Keratinocyte (primary cell): ENCODE measurements around the gene KCNH1. TPM values are rescaled to one million over a fixed set of nuclear protein-coding genes. Genes with fewer than 3 reads are reported as not detected.

ENCODE experiments used
- DNase-seq: peaks from one replicate; pipeline ENCODE4 v3.0.0-alpha.2; 2011; ENCODE audit warnings: low read depth, missing footprints, low spot score
- FAIRE-seq: peaks from 2 replicates; lab custom pipeline; 2011; peaks lifted over from hg19 to GRCh38; lab: Jason Lieb, UNC
- H2AFZ ChIP-seq: 2 replicates; pipeline ENCODE4 v1.6.0; 2012; ENCODE audit warnings: low read length, control low read depth, inconsistent platforms; ENCODE audit not compliant: control insufficient read depth
- H3K27ac ChIP-seq: 2 replicates; pipeline ENCODE4 v1.5.1; 2011; ENCODE audit warnings: low read length; ENCODE audit not compliant: control insufficient read depth, insufficient read depth
- H3K27me3 ChIP-seq: 3 replicates; pipeline ENCODE4 v1.6.0; 2011; ENCODE audit warnings: low read length; ENCODE audit not compliant: control insufficient read depth, insufficient read depth; ENCODE audit errors: extremely low read depth
- H3K36me3 ChIP-seq, 2 experiments: 2 replicates in 1 of 2; 3 replicates in 1 of 2; pipeline ENCODE4 v1.5.1; 2011; ENCODE audit warnings: low read length in 2 of 2, mild to moderate bottlenecking in 1 of 2; ENCODE audit not compliant: control insufficient read depth in 2 of 2, insufficient read depth in 2 of 2; ENCODE audit errors: extremely low read depth in 1 of 2
- H3K4me1 ChIP-seq: 3 replicates; pipeline ENCODE4 v1.5.1; 2011; ENCODE audit warnings: low read length; ENCODE audit not compliant: control insufficient read depth, insufficient read depth; ENCODE audit errors: extremely low read depth
- H3K4me2 ChIP-seq: 3 replicates; pipeline ENCODE4 v1.6.0; 2011; ENCODE audit warnings: low read depth, low read length; ENCODE audit not compliant: control insufficient read depth, insufficient read depth; ENCODE audit errors: extremely low read depth
- H3K4me3 ChIP-seq, 3 experiments: fragments of 200-600 bp in 1 of 3; sonication (generic) in 1 of 3; 2 replicates in 2 of 3; 3 replicates in 1 of 3; pipeline ENCODE4 v1.5.1; 2011 to 2016; ENCODE audit warnings: low read length in 3 of 3, mild to moderate bottlenecking in 3 of 3, control low read depth in 2 of 3, inconsistent platforms in 1 of 3, low read depth in 1 of 3, mixed read lengths in 1 of 3, mixed run types in 1 of 3, moderate library complexity in 1 of 3; ENCODE audit not compliant: control insufficient read depth in 2 of 3, insufficient read depth in 2 of 3; ENCODE audit errors: extremely low read depth in 1 of 3
- H3K79me2 ChIP-seq: 2 replicates; pipeline ENCODE4 v1.6.0; 2012; ENCODE audit warnings: low read length; ENCODE audit not compliant: control insufficient read depth, insufficient read depth
- H3K9ac ChIP-seq: 3 replicates; pipeline ENCODE4 v1.6.0; 2011; ENCODE audit warnings: low read length; ENCODE audit not compliant: control insufficient read depth, insufficient read depth; ENCODE audit errors: extremely low read depth
- H3K9me1 ChIP-seq: 3 replicates; pipeline ENCODE4 v1.6.0; 2011; ENCODE audit warnings: low read length; ENCODE audit not compliant: control insufficient read depth, insufficient read depth; ENCODE audit errors: extremely low read depth
- H3K9me3 ChIP-seq: 2 replicates; pipeline ENCODE4 v1.5.1; 2012; ENCODE audit warnings: low read depth, low read length; ENCODE audit not compliant: control insufficient read depth
- H4K20me1 ChIP-seq: 3 replicates; pipeline ENCODE4 v1.6.0; 2011; ENCODE audit warnings: low read length; ENCODE audit not compliant: control insufficient read depth, insufficient read depth; ENCODE audit errors: extremely low read depth
- CTCF ChIP-seq, 3 experiments: IDR thresholded peaks in 1 of 3; conservative IDR thresholded peaks in 1 of 3; optimal IDR thresholded peaks in 1 of 3; 2 replicates in 2 of 3; 3 replicates in 1 of 3; pipeline versions ENCODE3 to v1.5.1; 2011; ENCODE audit warnings: low read length in 3 of 3, mild to moderate bottlenecking in 3 of 3, moderate library complexity in 2 of 3, control low read depth in 1 of 3, inconsistent platforms in 1 of 3; ENCODE audit not compliant: insufficient read depth in 2 of 3; ENCODE audit errors: extremely low read depth in 1 of 3
- EZH2 ChIP-seq: IDR thresholded peaks from one replicate; pipeline ENCODE4 v1.6.1; 2012; ENCODE audit warnings: inconsistent platforms, mild to moderate bottlenecking, low read length, moderate library complexity
- dilution Hi-C: fragments of 300-500 bp; cut with MboI; formaldehyde crosslinking; loops from one replicate; pipeline ENCODE4 v1.7.0; 2020; ENCODE audit warnings: low sequenced_read_pairs; ENCODE audit not compliant: extremely low pct_ligation_motif_present
- polyA plus RNA-seq, 5 experiments: library from polyadenylated mRNA; depleted of rRNA in 3 of 5; stranded (reverse) in 3 of 5; stranded (forward) in 1 of 5; unstranded in 1 of 5; fragments of >200 nt; gene quantifications; 1 replicate in 1 of 5; 2 replicates in 3 of 5; 3 replicates in 1 of 5; pipeline versions ENCODE4 v1.2.1 to v1.2.3, GENCODE V29; 2011 to 2012; ENCODE audit warnings: missing spikeins in 2 of 5, low read depth in 1 of 5, low replicate concordance in 1 of 5

The KCNH1 gene
- polyA plus RNA-seq, 1 donor (not counting 4 experiments of a cell fraction or from before 2014, with no cell fraction given) = not detected

- DNase-seq (no peak), FAIRE-seq (no peak)
- dilution Hi-C loops = no loop called here
- no peak overlapping the region for H3K4me2 ChIP-seq
- no peak for TF ChIP-seq CTCF (optimal IDR thresholded peaks at IDR 0.05 in 1 of 3, IDR thresholded peaks at IDR 0.05 in 1 of 3, conservative IDR thresholded peaks at IDR 0.05 in 1 of 3; ENCODE audit: extremely low read depth in 1 of 3, insufficient read depth in 2 of 3, low read length in 3 of 3)
- no peak for TF ChIP-seq EZH2
- H4K20me1 ChIP-seq = no peaks in the 10 kb centered on the region
- no peaks in the 10 kb centered on the region for H3K27me3 ChIP-seq
- H3K27ac ChIP-seq = no peak overlapping the region
- no peaks in the 10 kb centered on the region for H3K9me1 ChIP-seq
- no peak overlapping the region for H3K4me3 ChIP-seq
- no peaks in the 10 kb centered on the region for H3K4me1 ChIP-seq
- H3K9ac ChIP-seq = no peak overlapping the region
- no peak overlapping the region for H2AFZ ChIP-seq
- no peaks in the 10 kb centered on the region for H3K36me3 ChIP-seq
- H3K9me3 ChIP-seq = no peaks in the 10 kb centered on the region
- no peaks in the 10 kb centered on the region for H3K79me2 ChIP-seq
Observed at GRCh38 chr1:210687582-210688279, 446.2 kb downstream of the KCNH1 start.

- dilution Hi-C loops = no loop called here
- no peak overlapping the region for H3K4me2 ChIP-seq
- no peak overlapping the region for H3K27ac ChIP-seq
- H3K9ac ChIP-seq = no peak overlapping the region
- no peak for TF ChIP-seq EZH2
- TF ChIP-seq CTCF (optimal IDR thresholded peaks at IDR 0.05 in 1 of 3, IDR thresholded peaks at IDR 0.05 in 1 of 3, conservative IDR thresholded peaks at IDR 0.05 in 1 of 3; ENCODE audit: extremely low read depth in 1 of 3, insufficient read depth in 2 of 3, low read length in 3 of 3) = no peak
- H4K20me1 ChIP-seq = no peaks in the 10 kb centered on the region
- DNase-seq (no peak), FAIRE-seq (no peak)
- no peak overlapping the region for H3K4me3 ChIP-seq
- H3K9me1 ChIP-seq = no peaks in the 10 kb centered on the region
- H3K27me3 ChIP-seq = no peaks in the 10 kb centered on the region
- no peaks in the 10 kb centered on the region for H3K79me2 ChIP-seq
- no peaks in the 10 kb centered on the region for H3K36me3 ChIP-seq
- no peaks in the 10 kb centered on the region for H3K9me3 ChIP-seq
- H3K4me1 ChIP-seq = no peaks in the 10 kb centered on the region
- H2AFZ ChIP-seq = no peak overlapping the region
Observed at GRCh38 chr1:210686841-210687240, 447.1 kb downstream of the KCNH1 start.
